ENCODE results near the gene NXNL1. TPM values are rescaled to one million over a fixed set of nuclear protein-coding genes. Genes with fewer than 3 reads are reported as not detected.
A peak's percentile ranks its signal among the peaks of the same experiment; 100 is the strongest.

NXNL1 gene
- total RNA-seq, 3 donors from 2014 or later (not counting 1 experiment from before 2014, with no cell fraction given) = not detected

- ATAC-seq (no peak), DNase-seq (no peak)
- no peaks in the 10 kb centered on the region for H3K27me3 Mint-ChIP-seq (ENCODE audit: low read depth in 2 of 2)
- H3K36me3 Mint-ChIP-seq = no peaks in the 10 kb centered on the region
- H3K27ac Mint-ChIP-seq = no peak overlapping the region
- 83% methylated on average over 7 of the region's 7 CpGs for WGBS (ENCODE audit: insufficient coverage)
- Histone ChIP-seq H3K4me1 (ENCODE audit: control insufficient read depth, insufficient read depth, low read length) (no peaks in the 10 kb centered on the region), H3K27ac (ENCODE audit: low read length) (no peak overlapping the region), H3K9me3 (ENCODE audit: control insufficient read depth, insufficient read depth, low read length) (no peaks in the 10 kb centered on the region), H3K4me3 (ENCODE audit: low read length) (no peak overlapping the region), H3K36me3 (ENCODE audit: control insufficient read depth, insufficient read depth, low read length) (no peaks in the 10 kb centered on the region), H3K27me3 (ENCODE audit: control insufficient read depth, insufficient read depth, low read length) (no peaks in the 10 kb centered on the region)
- no peaks in the 10 kb centered on the region for H3K4me1 Mint-ChIP-seq
- intact Hi-C loops (cut with micrococcal nuclease) = no loop called here
- H3K9me3 Mint-ChIP-seq = no peaks in the 10 kb centered on the region
- TF ChIP-seq, protein P1, sequence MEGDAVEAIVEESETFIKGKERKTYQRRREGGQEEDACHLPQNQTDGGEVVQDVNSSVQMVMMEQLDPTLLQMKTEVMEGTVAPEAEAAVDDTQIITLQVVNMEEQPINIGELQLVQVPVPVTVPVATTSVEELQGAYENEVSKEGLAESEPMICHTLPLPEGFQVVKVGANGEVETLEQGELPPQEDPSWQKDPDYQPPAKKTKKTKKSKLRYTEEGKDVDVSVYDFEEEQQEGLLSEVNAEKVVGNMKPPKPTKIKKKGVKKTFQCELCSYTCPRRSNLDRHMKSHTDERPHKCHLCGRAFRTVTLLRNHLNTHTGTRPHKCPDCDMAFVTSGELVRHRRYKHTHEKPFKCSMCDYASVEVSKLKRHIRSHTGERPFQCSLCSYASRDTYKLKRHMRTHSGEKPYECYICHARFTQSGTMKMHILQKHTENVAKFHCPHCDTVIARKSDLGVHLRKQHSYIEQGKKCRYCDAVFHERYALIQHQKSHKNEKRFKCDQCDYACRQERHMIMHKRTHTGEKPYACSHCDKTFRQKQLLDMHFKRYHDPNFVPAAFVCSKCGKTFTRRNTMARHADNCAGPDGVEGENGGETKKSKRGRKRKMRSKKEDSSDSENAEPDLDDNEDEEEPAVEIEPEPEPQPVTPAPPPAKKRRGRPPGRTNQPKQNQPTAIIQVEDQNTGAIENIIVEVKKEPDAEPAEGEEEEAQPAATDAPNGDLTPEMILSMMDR (IDR thresholded peaks at IDR 0.05) = no peak
- no peak overlapping the region for H3K4me3 Mint-ChIP-seq
Measured at GRCh38 chr19:17435218-17435617, 25.5 kb downstream of the NXNL1 start.

DNA sequence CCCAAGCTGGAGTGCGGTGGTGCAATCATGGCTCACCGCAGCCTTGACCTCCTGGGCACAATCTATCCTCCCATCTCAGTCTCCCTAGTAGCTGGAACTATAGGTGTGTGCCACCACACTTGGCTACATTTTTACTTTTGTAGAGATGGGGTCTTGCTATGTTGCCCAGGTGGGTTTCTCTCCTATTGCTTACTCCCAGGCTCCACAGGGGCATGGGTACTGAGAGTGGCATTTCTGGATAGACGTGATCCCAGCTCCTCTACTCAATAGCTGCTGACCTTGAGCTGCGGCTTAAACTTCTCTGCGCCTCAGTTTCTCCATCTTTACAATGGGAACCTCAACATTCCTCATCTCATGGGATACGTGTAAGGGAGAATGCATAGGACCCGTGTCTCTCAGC is 29.3 kb downstream of the NXNL1 start:
- no peaks in the 10 kb centered on the region for H3K36me3 ChIP-seq (ENCODE audit: control insufficient read depth, insufficient read depth, low read length)
- no peaks in the 10 kb centered on the region for H3K9me3 Mint-ChIP-seq
- no peaks in the 10 kb centered on the region for H3K4me1 Mint-ChIP-seq
- no peak for DNase-seq
- no peak overlapping the region for H3K4me3 ChIP-seq (ENCODE audit: low read length)
- TF ChIP-seq, protein P1 (IDR thresholded peaks at IDR 0.05) = no peak
- no peaks in the 10 kb centered on the region for H3K36me3 Mint-ChIP-seq
- no peaks in the 10 kb centered on the region for H3K4me1 ChIP-seq (ENCODE audit: control insufficient read depth, insufficient read depth, low read length)
- no peak overlapping the region for H3K4me3 Mint-ChIP-seq
- 87% methylated on average over 7 of the region's 7 CpGs for WGBS (ENCODE audit: insufficient coverage)
- no peaks in the 10 kb centered on the region for H3K27me3 Mint-ChIP-seq (ENCODE audit: low read depth in 2 of 2)
- H3K9me3 ChIP-seq (ENCODE audit: control insufficient read depth, insufficient read depth, low read length) = no peaks in the 10 kb centered on the region
- no peak overlapping the region for H3K27ac Mint-ChIP-seq
- ATAC-seq = no peak
- no peak overlapping the region for H3K27ac ChIP-seq (ENCODE audit: low read length)
- no peaks in the 10 kb centered on the region for H3K27me3 ChIP-seq (ENCODE audit: control insufficient read depth, insufficient read depth, low read length)
- intact Hi-C loops (cut with micrococcal nuclease) = no loop called here

- 94% methylated on average over 17 of the region's 17 CpGs for WGBS (ENCODE audit: insufficient coverage)
- Mint-ChIP-seq H3K4me3 (no peak overlapping the region), H3K36me3 (no peaks in the 10 kb centered on the region), H3K4me1 (peaks cover 0 to 6% of the 10 kb centered on the region in 2 donors), H3K9me3 (no peaks in the 10 kb centered on the region), H3K27me3 (ENCODE audit: low read depth in 2 of 2) (no peaks in the 10 kb centered on the region), H3K27ac (no peak overlapping the region)
- no peaks in the 10 kb centered on the region for H3K27me3 ChIP-seq (ENCODE audit: control insufficient read depth, insufficient read depth, low read length)
- no peaks in the 10 kb centered on the region for H3K9me3 ChIP-seq (ENCODE audit: control insufficient read depth, insufficient read depth, low read length)
- DNase-seq (no peak), ATAC-seq (no peak)
- no peak overlapping the region for H3K27ac ChIP-seq (ENCODE audit: low read length)
- H3K4me1 ChIP-seq (ENCODE audit: control insufficient read depth, insufficient read depth, low read length) = peaks cover 3% of the 10 kb centered on the region
- H3K36me3 ChIP-seq (ENCODE audit: control insufficient read depth, insufficient read depth, low read length) = no peaks in the 10 kb centered on the region
- intact Hi-C loops (cut with micrococcal nuclease) = no loop called here
- H3K4me3 ChIP-seq (ENCODE audit: low read length) = no peak overlapping the region
- TF ChIP-seq, protein P1 (IDR thresholded peaks at IDR 0.05) = no peak
Measured at GRCh38 chr19:17429641-17430113, 31.0 kb downstream of the NXNL1 start.

DNA sequence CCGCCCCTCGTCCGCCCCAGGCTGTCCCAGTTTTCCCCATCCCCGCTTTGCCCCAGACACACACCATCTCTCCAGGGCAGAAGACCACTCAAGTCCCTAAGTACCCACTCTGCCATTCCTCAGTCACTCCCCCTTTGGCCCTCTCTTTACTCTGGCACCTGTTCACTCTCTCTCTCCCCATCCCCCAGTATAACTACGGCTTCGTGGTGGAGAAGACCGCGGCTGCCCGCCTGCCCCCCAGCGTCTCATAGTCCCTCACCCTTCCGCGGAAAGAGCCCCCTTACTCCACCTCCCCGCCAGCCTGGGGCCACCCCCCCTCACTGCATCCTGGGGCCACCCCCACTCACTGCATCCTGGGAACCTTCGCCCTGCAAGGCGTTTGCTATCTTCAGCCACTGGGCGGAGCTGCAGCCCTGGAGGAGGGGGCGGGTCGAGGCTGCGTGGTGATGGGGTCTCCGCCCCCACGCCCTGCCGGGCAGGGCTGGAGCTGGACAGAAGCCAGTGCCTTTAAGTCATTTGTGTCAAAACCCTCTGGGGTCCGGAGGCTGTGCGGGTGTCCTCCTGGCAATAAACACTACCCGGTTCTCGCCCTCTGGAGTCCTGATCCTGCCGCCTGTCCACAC is 35.9 kb downstream of the NXNL1 start:
- TF ChIP-seq, protein P1 (IDR thresholded peaks at IDR 0.05) = no peak
- H3K4me3 Mint-ChIP-seq = no peak overlapping the region
- Histone ChIP-seq H3K4me1 (ENCODE audit: control insufficient read depth, insufficient read depth, low read length) (peaks cover 13% of the 10 kb centered on the region), H3K27me3 (ENCODE audit: control insufficient read depth, insufficient read depth, low read length) (no peaks in the 10 kb centered on the region), H3K9me3 (ENCODE audit: control insufficient read depth, insufficient read depth, low read length) (no peaks in the 10 kb centered on the region), H3K36me3 (ENCODE audit: control insufficient read depth, insufficient read depth, low read length) (no peaks in the 10 kb centered on the region), H3K4me3 (ENCODE audit: low read length) (no peak overlapping the region), H3K27ac (ENCODE audit: low read length) (no peak overlapping the region)
- 30% methylated on average over 27 of the region's 27 CpGs for WGBS (ENCODE audit: insufficient coverage)
- H3K4me1 Mint-ChIP-seq = peaks cover 0 to 19% of the 10 kb centered on the region in 2 donors
- no peaks in the 10 kb centered on the region for H3K9me3 Mint-ChIP-seq
- peak overlapping the region in 1 of 2 donors; percentile 61 for H3K27ac Mint-ChIP-seq
- no peaks in the 10 kb centered on the region for H3K27me3 Mint-ChIP-seq (ENCODE audit: low read depth in 2 of 2)
- intact Hi-C loops (cut with micrococcal nuclease) = no loop called here
- no peaks in the 10 kb centered on the region for H3K36me3 Mint-ChIP-seq
- ATAC-seq (peak; percentile 41 to 70 (median 48)), DNase-seq (peak in 1 of 2 donors; percentile 45)

Data from natural killer cell (primary cell).